Lower leg skin (tissue), 3 donors: ENCODE data around the gene PCDHGB1.

Experiments
- POLR2A ChIP-seq, 2 donors: fragments of 450-650 bp; IDR thresholded peaks; one replicate each; pipeline ENCODE4 v1.6.1; 2016 to 2017; ENCODE audit warnings: antibody characterized with exemption in 2 of 2, mild to moderate bottlenecking in 1 of 2, moderate library complexity in 1 of 2
- TF ChIP-seq, protein P1 (sequence below), 3 donors: fragments of 450-650 bp; IDR thresholded peaks; one replicate each; pipeline ENCODE4 v1.5.1; 2016; ENCODE audit warnings: antibody characterized with exemption in 3 of 3, mild to moderate bottlenecking in 3 of 3, moderate library complexity in 2 of 3

DNA sequence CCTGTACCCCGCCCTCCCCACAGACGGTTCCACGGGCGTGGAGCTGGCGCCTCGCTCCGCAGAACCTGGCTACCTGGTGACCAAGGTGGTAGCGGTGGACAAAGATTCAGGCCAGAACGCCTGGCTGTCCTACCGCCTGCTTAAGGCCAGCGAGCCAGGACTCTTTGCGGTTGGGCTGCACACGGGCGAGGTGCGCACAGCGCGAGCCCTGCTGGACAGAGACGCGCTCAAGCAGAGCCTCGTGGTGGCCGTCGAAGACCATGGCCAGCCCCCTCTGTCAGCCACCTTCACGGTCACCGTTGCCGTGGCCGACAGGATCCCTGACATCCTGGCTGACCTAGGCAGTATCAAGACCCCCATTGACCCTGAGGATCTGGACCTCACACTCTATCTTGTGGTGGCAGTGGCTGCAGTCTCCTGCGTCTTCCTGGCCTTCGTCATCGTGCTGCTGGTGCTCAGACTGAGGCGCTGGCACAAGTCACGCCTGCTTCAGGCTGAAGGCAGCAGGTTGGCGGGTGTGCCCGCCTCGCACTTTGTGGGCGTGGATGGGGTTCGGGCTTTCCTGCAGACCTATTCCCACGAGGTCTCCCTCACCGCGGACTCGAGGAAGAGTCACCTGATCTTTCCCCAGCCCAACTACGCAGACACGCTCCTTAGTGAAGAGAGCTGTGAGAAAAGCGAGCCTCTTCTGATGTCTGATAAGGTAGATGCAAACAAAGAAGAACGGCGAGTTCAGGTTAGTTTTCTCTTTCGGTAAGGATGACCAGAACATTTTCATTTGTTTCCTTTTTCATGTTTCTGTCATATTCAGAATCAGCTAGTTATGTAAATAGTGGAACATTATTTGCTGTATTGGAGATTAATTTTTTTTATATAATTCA is 16.4 kb downstream of the PCDHGB1 start:
- TF ChIP-seq, protein P1, sequence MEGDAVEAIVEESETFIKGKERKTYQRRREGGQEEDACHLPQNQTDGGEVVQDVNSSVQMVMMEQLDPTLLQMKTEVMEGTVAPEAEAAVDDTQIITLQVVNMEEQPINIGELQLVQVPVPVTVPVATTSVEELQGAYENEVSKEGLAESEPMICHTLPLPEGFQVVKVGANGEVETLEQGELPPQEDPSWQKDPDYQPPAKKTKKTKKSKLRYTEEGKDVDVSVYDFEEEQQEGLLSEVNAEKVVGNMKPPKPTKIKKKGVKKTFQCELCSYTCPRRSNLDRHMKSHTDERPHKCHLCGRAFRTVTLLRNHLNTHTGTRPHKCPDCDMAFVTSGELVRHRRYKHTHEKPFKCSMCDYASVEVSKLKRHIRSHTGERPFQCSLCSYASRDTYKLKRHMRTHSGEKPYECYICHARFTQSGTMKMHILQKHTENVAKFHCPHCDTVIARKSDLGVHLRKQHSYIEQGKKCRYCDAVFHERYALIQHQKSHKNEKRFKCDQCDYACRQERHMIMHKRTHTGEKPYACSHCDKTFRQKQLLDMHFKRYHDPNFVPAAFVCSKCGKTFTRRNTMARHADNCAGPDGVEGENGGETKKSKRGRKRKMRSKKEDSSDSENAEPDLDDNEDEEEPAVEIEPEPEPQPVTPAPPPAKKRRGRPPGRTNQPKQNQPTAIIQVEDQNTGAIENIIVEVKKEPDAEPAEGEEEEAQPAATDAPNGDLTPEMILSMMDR (IDR thresholded peaks at IDR 0.05), result no peak
- TF ChIP-seq POLR2A (IDR thresholded peaks at IDR 0.05), result no peak
